Panc1 (cell line): ENCODE measurements around the gene HEATR5B.

Experiments used
- POLR2AphosphoS5 ChIP-seq: IDR thresholded peaks from 2 replicates; pipeline ENCODE4 v1.6.1; 2012; ENCODE audit warnings: mild to moderate bottlenecking, low read depth, low read length, moderate library complexity
- TF ChIP-seq, protein P1 (sequence below): fragments of 450-650 bp; IDR thresholded peaks from 2 replicates; pipeline ENCODE4 v1.5.1; 2017; ENCODE audit warnings: mild to moderate bottlenecking

DNA sequence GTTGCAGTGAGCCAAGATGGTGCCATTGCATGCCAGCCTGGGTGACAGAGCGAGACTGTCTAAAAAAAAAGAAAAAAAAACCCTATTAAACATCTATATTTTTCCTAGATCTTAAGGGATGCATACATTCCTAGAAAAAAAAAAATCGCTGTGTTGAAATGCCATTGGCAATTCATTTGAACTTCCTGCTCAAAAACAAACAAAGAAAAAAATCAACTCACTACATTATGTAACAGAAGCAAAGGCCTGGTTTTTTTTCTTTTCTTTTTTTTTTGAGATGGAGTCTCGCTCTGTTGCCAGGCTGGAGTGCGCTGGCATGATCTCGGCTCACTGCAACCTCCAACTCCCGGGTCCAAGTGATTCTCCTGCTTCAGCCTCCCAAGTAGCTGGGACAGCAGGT, 96.2 kb downstream of the HEATR5B start:
- TF ChIP-seq, protein P1, sequence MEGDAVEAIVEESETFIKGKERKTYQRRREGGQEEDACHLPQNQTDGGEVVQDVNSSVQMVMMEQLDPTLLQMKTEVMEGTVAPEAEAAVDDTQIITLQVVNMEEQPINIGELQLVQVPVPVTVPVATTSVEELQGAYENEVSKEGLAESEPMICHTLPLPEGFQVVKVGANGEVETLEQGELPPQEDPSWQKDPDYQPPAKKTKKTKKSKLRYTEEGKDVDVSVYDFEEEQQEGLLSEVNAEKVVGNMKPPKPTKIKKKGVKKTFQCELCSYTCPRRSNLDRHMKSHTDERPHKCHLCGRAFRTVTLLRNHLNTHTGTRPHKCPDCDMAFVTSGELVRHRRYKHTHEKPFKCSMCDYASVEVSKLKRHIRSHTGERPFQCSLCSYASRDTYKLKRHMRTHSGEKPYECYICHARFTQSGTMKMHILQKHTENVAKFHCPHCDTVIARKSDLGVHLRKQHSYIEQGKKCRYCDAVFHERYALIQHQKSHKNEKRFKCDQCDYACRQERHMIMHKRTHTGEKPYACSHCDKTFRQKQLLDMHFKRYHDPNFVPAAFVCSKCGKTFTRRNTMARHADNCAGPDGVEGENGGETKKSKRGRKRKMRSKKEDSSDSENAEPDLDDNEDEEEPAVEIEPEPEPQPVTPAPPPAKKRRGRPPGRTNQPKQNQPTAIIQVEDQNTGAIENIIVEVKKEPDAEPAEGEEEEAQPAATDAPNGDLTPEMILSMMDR = no peak
- no peak for TF ChIP-seq POLR2AphosphoS5
